Measurements from ENCODE around the gene RSPRY1.

The RSPRY1 gene

GRCh38 chr16:57224651-57225335 lies 38.7 kb downstream of the RSPRY1 start:
- Histone ChIP-seq H3K9me3 (ENCODE audit: control insufficient read depth in 2 of 2, low read length in 2 of 2) (no peaks in the 10 kb centered on the region), H3K27me3 (ENCODE audit: control insufficient read depth in 1 of 2, insufficient read depth in 2 of 2, low read length in 2 of 2) (no peaks in the 10 kb centered on the region), H3K4me3 (ENCODE audit: low read length in 2 of 2) (no peak overlapping the region), H3K27ac (ENCODE audit: low read length) (no peak overlapping the region), H3K4me1 (ENCODE audit: control insufficient read depth, insufficient read depth, low read length) (no peaks in the 10 kb centered on the region), H3K36me3 (ENCODE audit: control insufficient read depth in 2 of 2, insufficient read depth in 2 of 2, low read length in 2 of 2) (peaks cover 46 to 47% of the 10 kb centered on the region in 2 donors), H3K9ac (ENCODE audit: low read length in 2 of 2) (no peak overlapping the region)

GRCh38 chr16:57225978-57226377 lies 39.8 kb downstream of the RSPRY1 start:
- H3K9ac ChIP-seq (ENCODE audit: low read length in 2 of 2) = no peak overlapping the region
- no peaks in the 10 kb centered on the region for H3K9me3 ChIP-seq (ENCODE audit: control insufficient read depth in 2 of 2, low read length in 2 of 2)
- H3K4me3 ChIP-seq (ENCODE audit: low read length in 2 of 2) = no peak overlapping the region
- H3K36me3 ChIP-seq (ENCODE audit: control insufficient read depth in 2 of 2, insufficient read depth in 2 of 2, low read length in 2 of 2) = peaks cover 46 to 49% of the 10 kb centered on the region in 2 donors
- no peaks in the 10 kb centered on the region for H3K27me3 ChIP-seq (ENCODE audit: control insufficient read depth in 1 of 2, insufficient read depth in 2 of 2, low read length in 2 of 2)
- H3K4me1 ChIP-seq (ENCODE audit: control insufficient read depth, insufficient read depth, low read length) = no peaks in the 10 kb centered on the region
- no peak overlapping the region for H3K27ac ChIP-seq (ENCODE audit: low read length)

GRCh38 chr16:57226701-57227621 lies 40.8 kb downstream of the RSPRY1 start:
- no peak overlapping the region for H3K9ac ChIP-seq (ENCODE audit: low read length in 2 of 2)
- H3K27ac ChIP-seq (ENCODE audit: low read length) = no peak overlapping the region
- no peak overlapping the region for H3K4me3 ChIP-seq (ENCODE audit: low read length in 2 of 2)
- peaks cover 45 to 47% of the 10 kb centered on the region in 2 donors for H3K36me3 ChIP-seq (ENCODE audit: control insufficient read depth in 2 of 2, insufficient read depth in 2 of 2, low read length in 2 of 2)
- H3K27me3 ChIP-seq (ENCODE audit: control insufficient read depth in 1 of 2, insufficient read depth in 2 of 2, low read length in 2 of 2) = no peaks in the 10 kb centered on the region
- no peaks in the 10 kb centered on the region for H3K9me3 ChIP-seq (ENCODE audit: control insufficient read depth in 2 of 2, low read length in 2 of 2)
- no peaks in the 10 kb centered on the region for H3K4me1 ChIP-seq (ENCODE audit: control insufficient read depth, insufficient read depth, low read length)

- Histone ChIP-seq H3K4me3 (ENCODE audit: low read length in 2 of 2) (no peak overlapping the region), H3K36me3 (ENCODE audit: control insufficient read depth in 2 of 2, insufficient read depth in 2 of 2, low read length in 2 of 2) (peaks cover 46 to 52% of the 10 kb centered on the region in 2 donors)
Measured at GRCh38 chr16:57229079-57229478, 43.0 kb downstream of the RSPRY1 start.

GRCh38 chr16:57231821-57232350 lies 45.8 kb downstream of the RSPRY1 start:
- Histone ChIP-seq H3K4me3 (ENCODE audit: low read length in 2 of 2) (no peak overlapping the region), H3K9me3 (ENCODE audit: control insufficient read depth in 2 of 2, low read length in 2 of 2) (no peaks in the 10 kb centered on the region), H3K27ac (ENCODE audit: low read length) (no peak overlapping the region), H3K4me1 (ENCODE audit: control insufficient read depth, insufficient read depth, low read length) (no peaks in the 10 kb centered on the region), H3K27me3 (ENCODE audit: control insufficient read depth in 1 of 2, insufficient read depth in 2 of 2, low read length in 2 of 2) (no peaks in the 10 kb centered on the region), H3K9ac (ENCODE audit: low read length in 2 of 2) (no peak overlapping the region), H3K36me3 (ENCODE audit: control insufficient read depth in 2 of 2, insufficient read depth in 2 of 2, low read length in 2 of 2) (peaks cover 53 to 57% of the 10 kb centered on the region in 2 donors)

More at GRCh38 chr16:57229079-57229478, 43.0 kb downstream of the RSPRY1 start:
- Histone ChIP-seq H3K27me3 (ENCODE audit: control insufficient read depth in 1 of 2, insufficient read depth in 2 of 2, low read length in 2 of 2) (no peaks in the 10 kb centered on the region), H3K4me1 (ENCODE audit: control insufficient read depth, insufficient read depth, low read length) (no peaks in the 10 kb centered on the region), H3K9ac (ENCODE audit: low read length in 2 of 2) (no peak overlapping the region), H3K27ac (ENCODE audit: low read length) (no peak overlapping the region), H3K9me3 (ENCODE audit: control insufficient read depth in 2 of 2, low read length in 2 of 2) (no peaks in the 10 kb centered on the region)

GRCh38 chr16:57233944-57234706 lies 48.0 kb downstream of the RSPRY1 start:
- H3K27me3 ChIP-seq (ENCODE audit: control insufficient read depth in 1 of 2, insufficient read depth in 2 of 2, low read length in 2 of 2) = no peaks in the 10 kb centered on the region
- peaks cover 43 to 50% of the 10 kb centered on the region in 2 donors for H3K36me3 ChIP-seq (ENCODE audit: control insufficient read depth in 2 of 2, insufficient read depth in 2 of 2, low read length in 2 of 2)
- no peak overlapping the region for H3K4me3 ChIP-seq (ENCODE audit: low read length in 2 of 2)
- no peaks in the 10 kb centered on the region for H3K9me3 ChIP-seq (ENCODE audit: control insufficient read depth in 2 of 2, low read length in 2 of 2)
- H3K4me1 ChIP-seq (ENCODE audit: control insufficient read depth, insufficient read depth, low read length) = no peaks in the 10 kb centered on the region
- H3K27ac ChIP-seq (ENCODE audit: low read length) = no peak overlapping the region
- H3K9ac ChIP-seq (ENCODE audit: low read length in 2 of 2) = no peak overlapping the region

- no peak overlapping the region for H3K27ac ChIP-seq (ENCODE audit: low read length)
- H3K4me3 ChIP-seq (ENCODE audit: low read length in 2 of 2) = no peak overlapping the region
- no peaks in the 10 kb centered on the region for H3K4me1 ChIP-seq (ENCODE audit: control insufficient read depth, insufficient read depth, low read length)
- H3K9me3 ChIP-seq (ENCODE audit: control insufficient read depth in 2 of 2, low read length in 2 of 2) = no peaks in the 10 kb centered on the region
- H3K27me3 ChIP-seq (ENCODE audit: control insufficient read depth in 1 of 2, insufficient read depth in 2 of 2, low read length in 2 of 2) = no peaks in the 10 kb centered on the region
- H3K36me3 ChIP-seq (ENCODE audit: control insufficient read depth in 2 of 2, insufficient read depth in 2 of 2, low read length in 2 of 2) = peaks cover 46 to 49% of the 10 kb centered on the region in 2 donors
- H3K9ac ChIP-seq (ENCODE audit: low read length in 2 of 2) = no peak overlapping the region
Measured at GRCh38 chr16:57234707-57235092, 48.6 kb downstream of the RSPRY1 start.

GRCh38 chr16:57235128-57236021 lies 49.2 kb downstream of the RSPRY1 start:
- no peaks in the 10 kb centered on the region for H3K27me3 ChIP-seq (ENCODE audit: control insufficient read depth in 1 of 2, insufficient read depth in 2 of 2, low read length in 2 of 2)
- no peak overlapping the region for H3K4me3 ChIP-seq (ENCODE audit: low read length in 2 of 2)
- no peak overlapping the region for H3K9ac ChIP-seq (ENCODE audit: low read length in 2 of 2)
- H3K9me3 ChIP-seq (ENCODE audit: control insufficient read depth in 2 of 2, low read length in 2 of 2) = no peaks in the 10 kb centered on the region
- peaks cover 46 to 47% of the 10 kb centered on the region in 2 donors for H3K36me3 ChIP-seq (ENCODE audit: control insufficient read depth in 2 of 2, insufficient read depth in 2 of 2, low read length in 2 of 2)
- H3K27ac ChIP-seq (ENCODE audit: low read length) = no peak overlapping the region
- no peaks in the 10 kb centered on the region for H3K4me1 ChIP-seq (ENCODE audit: control insufficient read depth, insufficient read depth, low read length)

GRCh38 chr16:57236022-57236350 lies 49.9 kb downstream of the RSPRY1 start:
- Histone ChIP-seq H3K27me3 (ENCODE audit: control insufficient read depth in 1 of 2, insufficient read depth in 2 of 2, low read length in 2 of 2) (no peaks in the 10 kb centered on the region), H3K9me3 (ENCODE audit: control insufficient read depth in 2 of 2, low read length in 2 of 2) (no peaks in the 10 kb centered on the region), H3K36me3 (ENCODE audit: control insufficient read depth in 2 of 2, insufficient read depth in 2 of 2, low read length in 2 of 2) (peaks cover 40 to 41% of the 10 kb centered on the region in 2 donors), H3K4me3 (ENCODE audit: low read length in 2 of 2) (no peak overlapping the region), H3K4me1 (ENCODE audit: control insufficient read depth, insufficient read depth, low read length) (no peaks in the 10 kb centered on the region), H3K9ac (ENCODE audit: low read length in 2 of 2) (no peak overlapping the region), H3K27ac (ENCODE audit: low read length) (no peak overlapping the region)

GRCh38 chr16:57238682-57239081 lies 52.6 kb downstream of the RSPRY1 start:
- H3K4me3 ChIP-seq (ENCODE audit: low read length in 2 of 2) = no peak overlapping the region
- H3K27ac ChIP-seq (ENCODE audit: low read length) = no peak overlapping the region
- H3K4me1 ChIP-seq (ENCODE audit: control insufficient read depth, insufficient read depth, low read length) = no peaks in the 10 kb centered on the region
- H3K36me3 ChIP-seq (ENCODE audit: control insufficient read depth in 2 of 2, insufficient read depth in 2 of 2, low read length in 2 of 2) = peaks cover 23 to 25% of the 10 kb centered on the region in 2 donors
- no peak overlapping the region for H3K9ac ChIP-seq (ENCODE audit: low read length in 2 of 2)
- H3K9me3 ChIP-seq (ENCODE audit: control insufficient read depth in 2 of 2, low read length in 2 of 2) = no peaks in the 10 kb centered on the region
- no peaks in the 10 kb centered on the region for H3K27me3 ChIP-seq (ENCODE audit: control insufficient read depth in 1 of 2, insufficient read depth in 2 of 2, low read length in 2 of 2)
